A549 (cell line): ENCODE data around the gene SRCIN1. TPM values are rescaled to one million over a fixed set of nuclear protein-coding genes. Genes with fewer than 3 reads are reported as not detected.
"Not testable (repeated sequence)": the region's sequence is repeated elsewhere in the genome, so short reads cannot be mapped to it uniquely, and the experiment has no call there.

Experiments
- ATAC-seq, 2 experiments: fragments of 200-7000 bp in 1 of 2; fragments of >200 bp in 1 of 2; cut with Nextera tagmentation in 1 of 2; cut with Tn5 transposase in 1 of 2; 3 replicates each; pipeline versions ENCODE4 v1.8.0 to v1.9.1; 2018 to 2020; ENCODE audit warnings: mild to moderate bottlenecking in 1 of 2, moderate library complexity in 1 of 2
- CTCF ChIA-PET: fragments of 300-600 bp; sonication (Branson Sonifier 250); formaldehyde crosslinking; extraction: SDS; loops from one replicate; lab custom pipeline; 2021; ENCODE audit warnings: antibody characterized with exemption, inconsistent platforms; lab: Yijun Ruan, JAX
- POLR2A ChIA-PET: fragments of 350-600 bp; formaldehyde crosslinking; extraction: SDS; loops from one replicate; lab custom pipeline; 2021; ENCODE audit warnings: antibody characterized with exemption, inconsistent platforms; lab: Yijun Ruan, JAX
- DNase-seq, 2 experiments: peaks; one replicate each; pipeline versions ENCODE4 v3.0.0 to v3.0.0-alpha.2; 2011 to 2016; ENCODE audit warnings: low read depth in 1 of 2, low spot score in 1 of 2
- FAIRE-seq: peaks from 2 replicates; lab custom pipeline; 2011; peaks lifted over from hg19 to GRCh38; lab: Jason Lieb, UNC
- H3K27ac ChIP-seq, 2 experiments: fragments of >200 bp; sonication (Bioruptor Twin); formaldehyde crosslinking; 3 replicates each; pipeline ENCODE4 v1.5.1; 2016 to 2017
- H3K4me1 ChIP-seq: fragments of >200 bp; sonication (Bioruptor Twin); formaldehyde crosslinking; 3 replicates; pipeline ENCODE4 v1.6.1; 2016
- H3K4me2 ChIP-seq: fragments of >200 bp; sonication (Bioruptor Twin); formaldehyde crosslinking; 3 replicates; pipeline ENCODE4 v1.6.1; 2016
- H3K4me3 ChIP-seq: fragments of >200 bp; sonication (Bioruptor Twin); formaldehyde crosslinking; 3 replicates; pipeline ENCODE4 v1.5.1; 2016
- H3K9me3 ChIP-seq: fragments of >200 bp; sonication (Bioruptor Twin); formaldehyde crosslinking; 3 replicates; pipeline ENCODE4 v1.6.1; 2016
- BHLHE40 ChIP-seq: IDR thresholded peaks from 2 replicates; pipeline ENCODE4 v1.6.1; 2012; ENCODE audit warnings: low read depth, low read length, inconsistent platforms
- CBX8 ChIP-seq: fragments of 200-600 bp; sonication (generic); IDR thresholded peaks from 2 replicates; pipeline ENCODE4 v1.6.1; 2016
- CEBPB ChIP-seq, 2 experiments: fragments of >200 bp in 1 of 2; sonication (Bioruptor Twin) in 1 of 2; formaldehyde crosslinking in 1 of 2; IDR thresholded peaks; 2 replicates each; pipeline ENCODE4 v1.6.1; 2012 to 2016
- CHD4 ChIP-seq: fragments of 200-600 bp; sonication (generic); IDR thresholded peaks from 2 replicates; pipeline ENCODE4 v1.6.1; 2016; ENCODE audit warnings: antibody characterized with exemption, mild to moderate bottlenecking, borderline replicate concordance
- EHMT2 ChIP-seq: fragments of 200-600 bp; sonication (generic); IDR thresholded peaks from 2 replicates; pipeline ENCODE4 v1.6.1; 2016; ENCODE audit warnings: antibody characterized with exemption, low read depth, mild to moderate bottlenecking, moderate library complexity
- EP300 ChIP-seq, 2 experiments: fragments of >200 bp; sonication (Bioruptor Twin); formaldehyde crosslinking; IDR thresholded peaks; 2 replicates in 1 of 2; 3 replicates in 1 of 2; pipeline ENCODE4 v1.6.1; 2016 to 2017
- ESRRA ChIP-seq: fragments of 150-350 bp; IDR thresholded peaks from 2 replicates; pipeline ENCODE4 v1.6.1; 2014; ENCODE audit warnings: mild to moderate bottlenecking, low read length, borderline replicate concordance
- GATA3 ChIP-seq: IDR thresholded peaks from 2 replicates; pipeline ENCODE4 v1.6.1; 2012; ENCODE audit warnings: borderline replicate concordance
- HES2 ChIP-seq: fragments of >200 bp; sonication (Bioruptor Twin); formaldehyde crosslinking; IDR thresholded peaks from 2 replicates; pipeline ENCODE4 v1.6.1; 2016
- JUN ChIP-seq, 2 experiments: fragments of >200 bp; sonication (Bioruptor Twin); formaldehyde crosslinking; IDR thresholded peaks; 2 replicates in 1 of 2; 3 replicates in 1 of 2; pipeline ENCODE4 v1.6.1; 2016 to 2017
- JUNB ChIP-seq: fragments of >200 bp; sonication (Bioruptor Twin); formaldehyde crosslinking; IDR thresholded peaks from 2 replicates; pipeline ENCODE4 v1.6.1; 2016
- KDM5A ChIP-seq: fragments of 200-600 bp; sonication (generic); IDR thresholded peaks from 2 replicates; pipeline ENCODE4 v1.6.1; 2016; ENCODE audit warnings: antibody characterized with exemption, mild to moderate bottlenecking
- MAFK ChIP-seq: fragments of 450-650 bp; IDR thresholded peaks from 2 replicates; pipeline ENCODE4 v1.6.1; 2014; ENCODE audit not compliant: partially characterized antibody
- MAX ChIP-seq: IDR thresholded peaks from 2 replicates; pipeline ENCODE4 v1.6.1; 2012
- NFE2L2 ChIP-seq: fragments of 150-350 bp; conservative IDR thresholded peaks from 2 replicates; pipeline ENCODE4 v1.6.1; 2014; ENCODE audit warnings: low read length
- RAD21 ChIP-seq, 2 experiments: fragments of >200 bp in 1 of 2; sonication (Bioruptor Twin) in 1 of 2; formaldehyde crosslinking in 1 of 2; IDR thresholded peaks in 1 of 2; conservative IDR thresholded peaks in 1 of 2; 2 replicates in 1 of 2; 3 replicates in 1 of 2; pipeline ENCODE4 v1.6.1; 2012 to 2018; ENCODE audit warnings: inconsistent platforms in 1 of 2
- REST ChIP-seq: fragments of 200-600 bp; sonication (generic); IDR thresholded peaks from 2 replicates; pipeline ENCODE4 v1.6.1; 2016; ENCODE audit warnings: antibody characterized with exemption, mild to moderate bottlenecking, moderate library complexity
- SREBF2 ChIP-seq: fragments of 450-650 bp; IDR thresholded peaks from 2 replicates; pipeline ENCODE4 v1.6.1; 2014; ENCODE audit warnings: mild to moderate bottlenecking, moderate library complexity
- TFCP2L1 ChIP-seq: fragments of 250-450 bp; sonication (Bioruptor Pico); IDR thresholded peaks from 2 replicates; pipeline ENCODE4 v1.5.0; 2021; ENCODE audit warnings: mild to moderate bottlenecking
- WGBS: methylation state at CpG from one replicate; pipeline ENCODE4 v1.1.6; 2017; ENCODE audit errors: missing lambda C conversion rate; 5-methylcytosine and 5-hydroxymethylcytosine counted together
- polyA plus RNA-seq, 4 experiments: library from polyadenylated mRNA; depleted of rRNA in 3 of 4; stranded (reverse); fragments of >200 nt; fragmentation: RNase III in 1 of 4; extraction: RNeasy Plus Mini Kit Qiagen cat#74134 plus additional on column Dnase treatment in 1 of 4; gene quantifications; 2 replicates in 3 of 4; 3 replicates in 1 of 4; pipeline ENCODE4 v1.2.3, GENCODE V29; 2011 to 2017

Gene SRCIN1
- polyA plus RNA-seq, 2 of the 4 experiments (the other 2 are of a cell fraction): 1.4 to 2.1 TPM

- Histone ChIP-seq H3K9me3 (no peaks in the 10 kb centered on the region), H3K27ac (no peak overlapping the region), H3K4me2 (no peak overlapping the region), H3K4me1 (peaks cover 19% of the 10 kb centered on the region), H3K4me3 (no peak overlapping the region)
- ChIA-PET POLR2A (interaction anchor here (0.5 kb wide), 1 partner anchor 108 kb away, joined by 3 read pairs; no protein-coding TSS in a partner anchor), CTCF (interaction anchor here (0.7 to 3.1 kb wide), 20 partner anchors 8 to 166 kb away, joined by 3 to 30 read pairs (median 6); no protein-coding TSS in a partner anchor)
- WGBS: 93% methylated on average over 3 of the region's 3 CpGs
- peak in 1 of 2 experiments; percentile 8; a peak in 2 of 6 replicates for ATAC-seq
- no peak for DNase-seq
- FAIRE-seq: no peak
- TF ChIP-seq KDM5A (no peak), MAX (no peak), ESRRA (no peak)
These were observed 97.7 kb downstream of the SRCIN1 start for GRCh38 chr17:38507921-38508569.

GRCh38 chr17:38507436-38507835 is 98.3 kb downstream of the SRCIN1 start:
- 79% methylated on average over 3 of the region's 3 CpGs for WGBS
- ChIA-PET CTCF (interaction anchor here (1.0 to 3.1 kb wide), 13 partner anchors 9 to 167 kb away, joined by 3 to 30 read pairs (median 7); no protein-coding TSS in a partner anchor), POLR2A (no interaction called here)
- Histone ChIP-seq H3K4me3 (no peak overlapping the region), H3K4me1 (peaks cover 19% of the 10 kb centered on the region), H3K9me3 (no peaks in the 10 kb centered on the region), H3K4me2 (no peak overlapping the region), H3K27ac (no peak overlapping the region)
- ATAC-seq: no peak
- DNase-seq: no peak
- no peak for TF ChIP-seq TFCP2L1
- peak in 1 of 2 experiments; percentile 29; a peak in 1 of 4 replicates for TF ChIP-seq CEBPB (IDR thresholded peaks at IDR 0.05)
- TF ChIP-seq GATA3: no peak
- no peak for TF ChIP-seq HES2
- TF ChIP-seq KDM5A: no peak
- peak; percentile 93 for TF ChIP-seq MAFK
- no peak for FAIRE-seq

GRCh38 chr17:38504216-38504615 is 101.5 kb downstream of the SRCIN1 start:
- FAIRE-seq (no peak), ATAC-seq (no peak), DNase-seq (no peak)
- Histone ChIP-seq H3K27ac (no peak overlapping the region), H3K4me1 (no peaks in the 10 kb centered on the region), H3K4me2 (no peak overlapping the region), H3K9me3 (no peaks in the 10 kb centered on the region), H3K4me3 (no peak overlapping the region)
- WGBS: 92% methylated on average over 14 of the region's 14 CpGs
- ChIA-PET POLR2A (no interaction called here), CTCF (interaction anchor here (0.6 to 3.0 kb wide), 9 partner anchors 12 to 163 kb away, joined by 3 to 9 read pairs (median 4); no protein-coding TSS in a partner anchor)
- TF ChIP-seq BHLHE40 (no peak), JUNB (no peak), REST (no peak), JUN (IDR thresholded peaks at IDR 0.05) (no peak), SREBF2 (no peak), CBX8 (no peak), CHD4 (no peak), NFE2L2 (no peak), EP300 (IDR thresholded peaks at IDR 0.05) (no peak), EHMT2 (no peak), RAD21 (conservative IDR thresholded peaks at IDR 0.05 in 1 of 2, IDR thresholded peaks at IDR 0.05 in 1 of 2) (no peak), MAFK (no peak), ESRRA (no peak)

GRCh38 chr17:38503286-38503913 is 102.4 kb downstream of the SRCIN1 start:
- H3K4me1 ChIP-seq, FAIRE-seq, H3K4me3 ChIP-seq, DNase-seq, H3K27ac ChIP-seq, H3K4me2 ChIP-seq, POLR2A ChIA-PET, H3K9me3 ChIP-seq: not testable (repeated sequence)
- CTCF ChIA-PET: interaction anchor here (1.6 to 3.0 kb wide), 5 partner anchors 11 to 81 kb away, joined by 3 to 9 read pairs (median 6); no protein-coding TSS in a partner anchor
- 0 out of 6 replicates have a peak, but pooled peaks of 1 of the 2 experiments have one; percentile 47 for ATAC-seq
- 97% methylated on average over 14 of the region's 15 CpGs for WGBS

GRCh38 chr17:38501718-38502117 is 104.0 kb downstream of the SRCIN1 start:
- H3K4me1 ChIP-seq, H3K27ac ChIP-seq, H3K4me3 ChIP-seq, ATAC-seq, H3K4me2 ChIP-seq, FAIRE-seq, H3K9me3 ChIP-seq, POLR2A ChIA-PET, DNase-seq: not testable (repeated sequence)
- WGBS: 97% methylated on average over 2 of the region's 2 CpGs
- CTCF ChIA-PET: interaction anchor here (0.7 to 2.6 kb wide), 3 partner anchors 9 to 58 kb away, joined by 3 to 6 read pairs (median 6); no protein-coding TSS in a partner anchor
